ENCODE results near the gene CAMTA1.
A peak's percentile ranks its signal among the peaks of the same experiment; 100 is the strongest.

The CAMTA1 gene

DNA sequence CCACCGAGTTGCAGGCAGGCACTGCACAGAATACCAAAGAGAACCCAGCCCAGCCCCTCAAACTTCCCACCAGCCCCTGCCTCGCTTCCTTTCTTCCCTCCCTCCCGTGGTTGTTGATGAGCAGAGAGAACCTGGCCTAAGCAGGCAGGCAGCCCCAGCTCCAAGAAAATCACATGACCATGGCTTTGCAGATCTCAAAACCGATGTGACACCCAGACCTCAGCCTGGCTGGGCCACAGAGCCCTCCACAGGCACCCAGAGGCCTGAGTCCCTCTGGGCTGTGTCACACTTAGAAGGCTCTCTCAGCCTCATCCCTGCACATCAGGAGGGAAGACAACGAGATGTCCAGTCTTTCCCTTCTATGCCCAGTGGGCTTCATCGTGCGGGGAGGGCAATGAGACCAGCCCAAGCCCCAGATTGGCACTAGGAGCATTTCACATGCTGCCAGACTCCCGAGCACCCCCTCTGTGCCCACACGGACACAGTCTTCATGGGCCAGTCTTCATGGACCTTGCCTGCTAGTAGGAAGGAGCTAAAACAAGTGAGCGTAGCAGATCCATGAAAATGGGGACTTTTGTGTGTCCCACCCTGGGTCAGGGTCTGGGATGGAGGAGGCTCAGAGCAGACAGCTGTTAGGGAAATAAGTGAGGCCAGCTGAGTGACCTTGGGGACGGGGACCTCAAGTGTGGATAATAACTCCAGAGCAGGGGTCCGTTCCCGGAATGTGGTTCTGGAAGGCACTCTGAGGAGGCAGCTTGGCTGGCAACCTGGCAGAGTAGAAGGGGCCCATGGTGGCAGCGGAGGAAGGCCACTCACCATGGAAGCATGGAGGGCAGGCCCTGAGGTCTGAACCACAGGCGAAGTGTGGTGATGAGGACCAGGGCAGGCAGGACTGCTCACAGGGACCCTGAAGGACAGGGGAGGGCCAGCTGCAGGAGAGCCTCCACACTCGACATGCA, 781.4 kb downstream of the CAMTA1 start:
- H3K4me3 ChIP-seq (ENCODE audit: low read length), result no peak overlapping the region
- TF ChIP-seq, protein P1, sequence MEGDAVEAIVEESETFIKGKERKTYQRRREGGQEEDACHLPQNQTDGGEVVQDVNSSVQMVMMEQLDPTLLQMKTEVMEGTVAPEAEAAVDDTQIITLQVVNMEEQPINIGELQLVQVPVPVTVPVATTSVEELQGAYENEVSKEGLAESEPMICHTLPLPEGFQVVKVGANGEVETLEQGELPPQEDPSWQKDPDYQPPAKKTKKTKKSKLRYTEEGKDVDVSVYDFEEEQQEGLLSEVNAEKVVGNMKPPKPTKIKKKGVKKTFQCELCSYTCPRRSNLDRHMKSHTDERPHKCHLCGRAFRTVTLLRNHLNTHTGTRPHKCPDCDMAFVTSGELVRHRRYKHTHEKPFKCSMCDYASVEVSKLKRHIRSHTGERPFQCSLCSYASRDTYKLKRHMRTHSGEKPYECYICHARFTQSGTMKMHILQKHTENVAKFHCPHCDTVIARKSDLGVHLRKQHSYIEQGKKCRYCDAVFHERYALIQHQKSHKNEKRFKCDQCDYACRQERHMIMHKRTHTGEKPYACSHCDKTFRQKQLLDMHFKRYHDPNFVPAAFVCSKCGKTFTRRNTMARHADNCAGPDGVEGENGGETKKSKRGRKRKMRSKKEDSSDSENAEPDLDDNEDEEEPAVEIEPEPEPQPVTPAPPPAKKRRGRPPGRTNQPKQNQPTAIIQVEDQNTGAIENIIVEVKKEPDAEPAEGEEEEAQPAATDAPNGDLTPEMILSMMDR (IDR thresholded peaks at IDR 0.05; ENCODE audit: insufficient read depth, low read depth, low read length, missing control alignments), result no peak
- DNase-seq (ENCODE audit: low read depth), result no peak

DNA sequence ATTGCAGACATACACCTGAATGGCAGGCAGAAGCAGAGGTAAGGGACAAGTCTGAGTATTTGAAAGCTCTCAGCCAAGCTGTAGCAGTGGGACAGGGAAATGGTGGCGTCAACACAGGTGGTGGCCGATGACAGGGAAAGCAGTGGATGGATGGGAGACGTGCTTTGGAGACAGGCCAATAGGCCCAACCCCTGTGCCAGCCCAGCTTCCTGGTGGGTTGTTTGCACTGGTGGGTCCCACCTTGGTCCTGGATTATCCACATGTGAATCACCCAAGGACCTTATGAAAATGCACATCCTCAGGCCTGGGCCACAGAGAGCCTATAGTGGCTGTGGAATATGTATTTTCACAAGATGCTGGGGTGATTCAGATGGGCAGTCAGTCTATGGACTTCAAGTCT, 782.1 kb downstream of the CAMTA1 start:
- TF ChIP-seq, protein P1 (IDR thresholded peaks at IDR 0.05; ENCODE audit: insufficient read depth, low read depth, low read length, missing control alignments), result no peak
- DNase-seq (ENCODE audit: low read depth), result no peak
- H3K4me3 ChIP-seq (ENCODE audit: low read length), result no peak overlapping the region

DNA sequence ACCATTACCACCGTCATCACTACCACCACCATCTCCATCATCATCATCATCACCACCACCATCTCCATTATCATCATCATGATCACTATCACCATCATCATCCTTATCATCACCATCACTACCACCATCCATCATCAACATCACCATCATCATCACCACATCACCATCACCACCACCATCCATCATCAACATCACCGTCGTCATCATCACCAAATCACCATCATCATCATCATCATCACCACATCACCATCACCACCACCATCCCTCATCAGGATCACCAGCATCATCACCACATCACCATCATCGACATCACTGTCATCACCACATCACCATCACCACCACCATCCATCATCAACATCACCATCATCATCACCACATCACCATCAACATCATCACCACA, 782.8 kb downstream of the CAMTA1 start:
- H3K4me3 ChIP-seq (ENCODE audit: low read length), result no peak overlapping the region
- DNase-seq (ENCODE audit: low read depth), result no peak
- TF ChIP-seq, protein P1 (IDR thresholded peaks at IDR 0.05; ENCODE audit: insufficient read depth, low read depth, low read length, missing control alignments), result no peak

DNA sequence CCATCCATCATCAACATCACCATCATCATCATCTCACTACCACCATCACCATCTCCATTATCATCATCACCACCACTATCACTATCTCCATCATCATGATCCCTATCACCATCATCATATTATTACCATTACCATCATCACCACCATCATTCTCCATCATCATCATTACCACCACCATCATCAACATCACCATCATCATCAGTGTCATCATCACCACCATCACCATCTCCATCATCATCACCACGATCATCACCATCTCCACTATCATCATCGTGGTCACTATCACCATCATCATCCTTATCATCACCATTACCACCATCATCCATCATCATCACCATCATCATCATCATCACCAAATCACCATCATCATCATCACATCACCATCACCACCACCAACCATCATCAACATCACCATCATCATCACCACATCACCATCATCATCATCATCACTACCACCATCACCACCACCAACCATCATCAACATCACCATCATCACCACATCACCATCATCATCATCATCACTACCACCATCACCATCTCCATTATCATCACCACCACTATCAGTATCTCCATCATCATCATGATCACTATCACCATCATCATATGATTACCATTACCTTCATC, 783.8 kb downstream of the CAMTA1 start:
- TF ChIP-seq, protein P1 (IDR thresholded peaks at IDR 0.05; ENCODE audit: insufficient read depth, low read depth, low read length, missing control alignments), result no peak
- no peak for DNase-seq (ENCODE audit: low read depth)
- no peak overlapping the region for H3K4me3 ChIP-seq (ENCODE audit: low read length)

DNA sequence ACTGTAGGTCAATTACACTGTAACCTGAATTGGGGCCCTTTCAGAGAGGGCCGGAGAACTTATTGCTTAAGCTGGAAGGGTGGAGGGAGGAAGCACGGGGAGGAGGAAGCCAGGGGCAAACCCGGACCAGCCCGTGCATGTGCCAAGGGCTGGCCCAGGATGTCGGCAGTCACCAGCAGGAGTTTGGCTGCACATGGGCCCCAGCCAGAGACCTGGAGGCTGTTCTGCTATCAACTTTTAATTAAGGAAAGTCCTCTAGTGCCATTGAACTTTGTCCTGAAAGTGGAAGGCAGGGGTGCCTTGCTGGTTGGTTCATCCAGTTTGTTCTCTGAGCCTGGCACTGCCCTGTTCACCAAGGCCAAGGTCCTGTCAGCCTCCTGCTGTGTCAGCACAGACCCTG, 785.1 kb downstream of the CAMTA1 start:
- DNase-seq (ENCODE audit: low read depth), result peak; percentile 77
- TF ChIP-seq, protein P1 (IDR thresholded peaks at IDR 0.05; ENCODE audit: insufficient read depth, low read depth, low read length, missing control alignments), result no peak
- no peak overlapping the region for H3K4me3 ChIP-seq (ENCODE audit: low read length)

DNA sequence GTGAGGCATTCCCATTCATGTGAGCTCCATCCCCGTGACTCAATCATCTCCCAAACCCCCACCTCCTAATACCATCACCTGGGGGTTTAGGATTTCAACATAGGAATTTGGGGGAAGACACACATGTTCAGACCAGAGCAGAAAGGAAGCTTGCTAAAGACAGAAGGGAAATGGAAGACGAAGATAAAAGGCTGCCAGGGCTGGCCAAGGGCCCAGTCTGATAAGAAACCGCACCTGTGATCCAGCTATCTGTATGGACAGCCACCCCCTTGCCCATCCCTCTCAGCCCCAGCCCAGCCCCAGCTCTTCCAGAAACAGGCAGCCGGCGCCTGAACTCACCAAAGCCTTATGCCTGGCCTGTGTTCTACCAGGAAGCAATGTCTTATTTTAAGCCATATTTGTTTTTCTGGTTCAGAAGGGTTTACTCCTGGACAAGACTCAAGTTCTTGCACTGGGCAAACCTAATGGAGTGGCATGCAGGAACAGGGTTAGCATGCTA, 787.4 kb downstream of the CAMTA1 start:
- TF ChIP-seq, protein P1 (IDR thresholded peaks at IDR 0.05; ENCODE audit: insufficient read depth, low read depth, low read length, missing control alignments), result no peak
- peak; percentile 87 for DNase-seq (ENCODE audit: low read depth)
- no peak overlapping the region for H3K4me3 ChIP-seq (ENCODE audit: low read length)

Measured in epithelial cell of esophagus (primary cell).